Measurements from ENCODE around the gene TFEB.

The TFEB gene

DNA sequence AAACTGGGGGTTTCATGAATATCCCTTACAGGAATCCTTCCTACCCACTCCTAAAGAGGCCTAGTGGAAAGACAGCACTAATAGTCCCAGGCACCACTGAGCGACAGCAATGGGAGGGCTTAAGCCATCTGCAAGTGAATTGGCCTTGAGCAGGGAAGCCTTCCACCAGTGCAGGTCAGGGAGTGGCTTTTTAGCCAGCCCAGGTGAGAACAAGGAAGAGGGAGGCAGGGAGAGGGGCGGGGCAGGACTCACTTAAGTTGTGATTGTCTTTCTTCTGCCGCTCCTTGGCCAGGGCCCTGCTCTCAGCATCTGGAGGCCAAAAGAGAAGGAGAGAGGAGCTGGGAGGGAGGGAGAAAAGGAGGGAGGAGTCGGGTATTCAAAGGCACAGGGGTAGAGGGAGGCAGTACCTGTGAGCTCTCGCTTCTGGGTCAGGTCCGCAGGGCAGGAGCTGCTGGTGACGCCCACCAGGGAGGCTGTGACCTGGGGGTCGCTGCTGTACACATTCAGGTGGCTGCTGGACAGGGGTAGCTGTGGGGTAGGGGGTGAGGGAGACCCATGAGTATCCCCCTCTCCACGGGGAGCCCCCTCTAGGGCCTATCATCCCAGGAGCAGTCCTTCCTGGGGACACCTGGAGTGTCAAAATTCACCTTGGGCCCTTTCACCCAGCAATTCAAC is 47.8 kb downstream of the TFEB start:
- DNase-seq, result no peak

- no peak for DNase-seq
Observed at GRCh38 chr6:41685641-41686380, 49.6 kb downstream of the TFEB start.

DNA sequence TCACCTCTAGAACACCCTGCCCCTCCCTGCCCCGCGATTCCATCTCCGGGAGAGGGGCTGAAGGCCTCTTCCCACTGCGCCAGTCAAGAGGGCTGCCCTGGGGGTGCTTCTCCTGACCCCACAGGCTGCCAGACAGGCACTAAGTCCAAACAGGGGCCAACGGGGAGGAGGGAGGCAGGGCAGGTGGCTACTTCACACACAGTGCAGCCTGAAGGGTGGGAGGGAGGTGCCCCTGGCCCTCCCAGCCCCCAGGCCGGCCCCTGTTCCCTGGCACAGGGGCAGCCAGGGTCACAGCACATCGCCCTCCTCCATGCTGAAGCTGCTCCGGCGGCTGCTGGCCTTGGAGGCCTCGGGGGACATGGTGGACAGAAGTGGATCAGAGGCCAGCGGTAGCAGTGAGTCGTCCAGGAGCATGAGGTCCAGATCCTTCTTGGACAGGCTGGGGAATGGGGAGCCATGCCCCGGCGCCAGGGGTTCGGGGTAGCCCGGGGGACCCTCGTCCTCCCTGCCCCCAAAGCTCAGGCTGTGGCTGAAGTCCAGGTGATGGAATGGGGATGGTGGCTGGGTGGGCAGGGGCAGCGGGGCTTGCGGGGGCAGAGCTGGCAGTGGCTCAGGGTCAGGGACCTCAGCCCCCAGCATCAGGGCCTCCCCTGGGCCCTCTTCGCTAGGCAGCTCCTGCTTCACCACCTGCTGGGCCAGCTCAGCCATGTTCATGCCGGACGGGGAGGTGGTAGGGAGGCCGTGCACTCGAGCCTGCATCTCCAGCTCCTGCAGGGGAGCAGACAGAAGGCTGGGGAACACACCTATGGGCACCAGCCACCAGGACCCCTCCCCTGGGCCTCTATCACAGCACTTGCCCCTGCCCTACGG is 50.9 kb downstream of the TFEB start:
- DNase-seq, result no peak

DNA sequence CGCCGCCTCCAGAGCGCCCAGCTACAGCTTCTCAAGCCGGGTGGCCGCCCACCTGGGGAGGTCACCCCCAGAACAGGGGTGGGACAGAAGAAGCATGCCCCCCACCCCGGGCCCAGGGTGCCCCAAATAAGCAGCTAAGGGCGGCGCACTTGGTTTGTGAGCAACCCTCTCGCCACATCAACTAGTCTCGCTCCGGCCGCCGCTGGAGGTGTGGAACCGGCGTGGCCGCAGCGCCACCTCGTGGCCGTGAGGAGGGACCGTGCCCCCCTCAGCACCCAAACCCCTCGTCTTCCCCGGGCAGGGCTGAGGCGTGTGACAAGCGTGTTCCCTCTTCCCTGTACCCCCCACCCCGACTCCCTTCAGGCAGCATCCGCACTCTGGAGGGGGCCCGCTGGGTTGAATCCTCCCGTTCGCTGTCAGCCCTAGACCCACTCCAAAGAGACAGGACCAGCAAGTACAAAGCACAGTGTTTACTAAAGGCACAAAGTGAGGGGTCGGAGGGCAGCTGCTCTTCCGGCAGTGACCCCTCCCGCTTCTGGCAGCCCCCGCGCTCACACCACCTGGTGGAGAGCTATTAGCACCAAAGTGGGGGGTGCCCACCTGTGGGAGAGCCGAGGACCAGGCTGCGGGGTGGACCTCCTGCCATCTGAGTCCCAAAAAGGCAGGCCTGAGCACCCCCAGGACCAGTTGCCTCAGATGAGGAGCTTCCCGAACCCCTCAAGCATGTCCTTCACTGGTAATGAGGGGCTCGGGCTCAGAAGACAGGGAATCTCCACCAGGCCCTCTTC is 51.7 kb downstream of the TFEB start:
- DNase-seq, result peak; percentile 68

DNA sequence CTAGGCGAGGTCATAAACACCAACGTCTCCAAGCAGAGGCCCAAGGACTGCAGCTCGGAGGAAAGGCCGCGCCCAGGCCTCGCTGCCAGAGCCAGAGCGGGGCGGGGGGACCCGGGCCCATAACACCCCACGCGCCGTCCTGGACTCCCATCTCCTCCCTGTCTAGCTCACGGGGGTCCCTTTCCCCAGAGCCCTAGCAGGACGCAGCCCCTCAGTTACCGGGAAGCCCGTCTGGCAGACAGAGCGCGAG is 52.2 kb downstream of the TFEB start:
- no peak for DNase-seq

GRCh38 chr6:41682497-41683272 is 52.7 kb downstream of the TFEB start:
- no peak for DNase-seq

GRCh38 chr6:41682056-41682477 is 53.3 kb downstream of the TFEB start:
- peak; percentile 93 for DNase-seq

GRCh38 chr6:41680182-41680965 is 55.0 kb downstream of the TFEB start:
- DNase-seq, result no peak

- no peak for DNase-seq
Observed at GRCh38 chr6:41679696-41680095, 55.7 kb downstream of the TFEB start.

- no peak for DNase-seq
Observed at GRCh38 chr6:41678511-41679084, 56.8 kb downstream of the TFEB start.

DNA sequence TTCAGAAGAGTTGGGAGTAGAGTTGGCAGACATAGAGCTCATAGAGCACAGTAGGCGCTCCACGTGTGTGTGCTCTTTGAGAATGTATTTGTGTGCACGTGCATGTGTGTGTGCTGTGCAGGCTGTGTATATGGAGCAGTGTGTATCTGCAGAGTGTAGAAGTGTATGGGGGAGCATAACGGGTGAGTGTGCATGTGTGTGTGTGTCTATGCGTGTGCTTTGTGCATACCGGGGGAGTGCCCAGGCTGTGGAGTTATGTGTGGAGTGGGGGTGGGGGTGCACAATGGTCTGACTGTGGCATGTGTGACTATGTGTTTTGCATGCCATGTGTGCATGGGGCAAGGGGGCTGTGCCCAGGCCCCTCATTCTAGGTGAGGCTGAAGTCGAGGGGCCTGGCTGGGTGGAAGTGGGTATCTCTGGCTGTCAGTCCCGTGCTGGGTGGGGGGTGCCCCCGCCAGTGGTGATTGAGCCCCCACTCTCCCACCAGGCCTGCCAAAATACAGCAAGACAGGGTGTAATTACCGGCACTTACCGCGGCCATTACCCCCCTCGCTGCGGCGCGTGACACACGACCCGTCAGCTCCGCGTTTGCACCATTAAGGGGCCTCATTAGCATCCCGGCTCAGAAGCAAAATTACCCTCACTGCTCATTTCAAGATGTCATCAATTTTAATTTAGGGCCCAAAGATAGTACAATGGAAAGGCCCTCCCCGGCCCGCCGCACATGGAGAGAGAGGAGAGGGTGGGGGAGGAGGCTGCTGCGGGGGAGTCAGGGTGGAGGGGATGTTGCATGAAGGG is 58.1 kb downstream of the TFEB start:
- no peak for DNase-seq

DNA sequence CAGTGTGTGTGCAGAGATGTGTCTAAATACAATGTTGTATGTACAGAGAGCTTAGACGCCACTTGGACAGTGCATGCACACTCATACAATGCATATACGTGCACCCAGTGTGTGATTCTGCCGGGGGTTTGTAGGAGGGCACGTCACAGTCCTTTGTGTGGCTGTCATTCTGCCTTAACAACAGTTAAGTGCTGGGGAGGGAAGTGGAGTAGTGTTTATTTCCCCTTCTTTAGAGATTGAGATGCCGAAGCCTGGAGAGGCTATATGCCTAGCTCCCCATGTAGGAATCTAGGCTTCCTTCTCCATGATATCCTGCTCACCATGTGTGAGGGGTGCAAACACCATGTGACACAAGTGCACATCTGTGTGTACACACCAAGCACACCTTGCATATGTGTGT is 59.0 kb downstream of the TFEB start:
- DNase-seq, result no peak

GRCh38 chr6:41675992-41676391 is 59.4 kb downstream of the TFEB start:
- no peak for DNase-seq

DNA sequence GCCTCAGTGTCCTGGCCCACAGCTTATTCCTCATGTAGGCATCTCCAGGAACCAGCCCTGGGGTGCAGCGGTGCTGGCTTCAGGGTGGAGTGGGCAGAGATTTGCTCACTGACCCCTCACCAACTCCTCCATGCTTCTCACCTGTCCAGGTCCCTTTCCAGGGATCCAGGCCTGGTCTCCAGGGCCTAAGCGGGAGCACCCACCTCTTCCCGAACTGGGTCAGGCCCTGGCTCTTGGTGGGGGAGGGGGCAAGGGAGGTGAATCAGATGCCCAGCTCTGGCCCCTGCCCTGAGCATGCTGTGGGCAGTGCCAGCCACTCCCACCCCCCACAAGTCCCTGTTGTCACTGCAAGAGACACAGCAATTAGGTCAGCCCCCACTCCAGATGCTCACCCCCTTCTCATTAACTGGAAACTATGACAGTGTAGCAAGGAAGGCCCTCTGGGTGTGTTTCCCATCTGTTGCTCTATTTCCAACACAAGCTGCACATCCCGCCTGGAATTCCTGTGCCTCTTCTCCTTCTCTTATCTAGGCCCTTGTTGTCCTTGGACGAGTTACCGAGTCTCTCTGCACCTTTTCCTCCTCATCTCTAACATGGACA is 60.1 kb downstream of the TFEB start:
- DNase-seq, result no peak

GRCh38 chr6:41674231-41675000 is 61.0 kb downstream of the TFEB start:
- DNase-seq, result no peak

- DNase-seq, result no peak
Observed at GRCh38 chr6:41673704-41674000, 61.8 kb downstream of the TFEB start.

DNA sequence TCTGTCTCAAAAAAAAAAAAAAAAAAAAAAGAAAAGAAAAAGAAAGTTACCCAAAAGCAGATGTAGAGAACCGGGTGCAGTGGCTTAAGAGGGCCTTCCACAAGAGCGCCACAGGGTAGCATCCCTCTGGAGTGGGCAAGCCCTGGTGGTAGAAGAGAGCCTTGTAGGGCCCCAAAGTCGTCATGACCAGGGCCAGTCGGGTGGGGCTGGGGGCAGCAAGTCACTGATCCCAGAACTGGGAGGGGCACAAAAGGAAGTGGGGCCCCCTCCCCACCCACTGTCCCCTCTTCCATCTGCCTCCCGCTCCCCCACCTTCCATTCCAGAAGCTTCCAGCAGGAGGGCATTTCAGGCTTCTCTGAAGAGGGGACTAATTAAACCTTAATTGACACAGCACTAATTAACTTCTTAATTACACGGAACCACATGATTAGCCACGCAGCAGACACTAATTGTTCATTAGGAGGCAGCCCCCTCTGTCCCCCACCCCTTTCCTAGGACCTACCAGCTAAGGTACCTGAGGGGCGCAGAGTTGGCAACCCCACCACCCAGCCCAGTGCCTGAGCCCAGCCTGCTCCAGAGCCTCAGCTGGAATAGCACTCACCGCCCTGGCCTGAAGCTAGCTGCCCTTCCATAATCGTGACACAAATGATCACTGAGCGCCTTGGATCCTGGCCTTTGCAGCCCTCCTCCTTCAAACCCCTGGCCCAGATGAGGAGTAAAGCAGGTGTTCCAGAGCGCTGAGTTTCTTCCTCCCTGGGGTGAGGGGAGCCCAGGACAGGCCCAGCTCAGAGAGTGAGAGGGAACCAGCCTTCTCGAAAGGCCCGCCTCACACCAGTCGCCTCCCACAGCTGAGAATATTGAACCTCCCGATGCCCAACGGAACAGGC is 62.3 kb downstream of the TFEB start:
- DNase-seq, result no peak

DNA sequence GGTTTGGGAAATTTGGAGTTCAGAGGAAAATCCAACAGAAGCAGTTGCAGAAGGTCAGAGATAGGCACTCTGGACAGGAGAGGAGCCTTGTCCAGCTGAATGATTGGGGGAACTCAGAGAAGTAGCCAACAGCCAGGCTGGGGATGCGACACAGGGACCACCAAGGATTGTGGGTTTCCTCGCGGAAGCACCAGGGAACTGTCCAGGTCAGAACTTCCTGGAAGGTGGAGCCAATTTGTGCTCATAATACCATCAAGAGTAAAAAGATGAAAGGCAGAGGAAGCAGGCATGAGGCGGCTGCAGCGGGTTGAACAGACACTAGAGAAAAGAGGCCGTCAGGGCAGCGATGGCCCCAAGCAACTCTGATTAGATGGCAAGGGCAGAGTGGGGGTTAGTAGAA is 63.4 kb downstream of the TFEB start:
- no peak for DNase-seq

All from EL (cell line).